Hepatic stellate cell (primary cell): Measurements from ENCODE around the gene RPS6KA2.
"Not testable (repeated sequence)": the region's sequence is repeated elsewhere in the genome, so short reads cannot be mapped to it uniquely, and the experiment has no call there.

Source experiments
- DNase-seq: peaks from one replicate; pipeline ENCODE4 v3.0.0; 2011; ENCODE audit warnings: low spot score

Gene RPS6KA2

DNA sequence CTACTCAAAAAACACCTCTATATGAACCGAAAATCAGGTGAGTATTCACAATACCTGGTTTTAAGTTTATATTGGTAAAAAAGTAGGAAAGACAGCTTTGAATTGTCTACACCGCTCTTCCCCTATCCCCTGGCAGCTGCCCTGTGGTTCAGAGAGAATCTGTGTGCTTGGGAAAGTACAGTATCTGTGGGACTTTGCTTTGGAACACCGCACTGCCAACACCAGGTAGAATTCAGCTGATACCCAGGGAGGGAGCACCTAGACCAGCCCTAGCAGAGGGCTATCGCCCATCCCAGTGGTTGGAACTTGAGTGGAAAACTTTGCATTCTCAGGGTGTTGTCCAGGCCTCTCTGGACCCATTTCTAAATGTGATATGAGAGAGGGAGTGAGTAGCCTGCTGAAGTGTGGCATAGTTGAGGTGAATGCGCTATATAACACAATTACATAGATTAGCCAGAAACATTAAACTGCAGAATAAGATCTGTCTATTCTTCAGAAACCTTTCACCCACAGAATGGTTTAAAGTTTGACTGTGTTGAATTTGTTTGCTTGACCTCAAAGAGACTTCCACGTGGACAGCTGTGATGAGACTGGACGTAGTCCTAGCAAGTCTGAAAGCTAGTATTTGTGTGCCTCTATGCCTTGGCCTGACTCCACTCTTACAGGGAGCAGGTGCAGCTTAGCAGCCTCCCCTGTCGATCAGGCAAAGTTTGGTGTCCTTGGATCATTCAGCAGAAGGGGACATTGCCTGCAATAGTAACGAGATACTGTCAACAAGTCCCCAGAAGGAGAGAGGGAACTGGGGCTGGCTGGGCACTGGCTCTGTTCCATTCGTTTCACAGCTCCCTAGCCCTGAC lies 232.8 kb downstream of the RPS6KA2 start:
- DNase-seq = no peak

DNA sequence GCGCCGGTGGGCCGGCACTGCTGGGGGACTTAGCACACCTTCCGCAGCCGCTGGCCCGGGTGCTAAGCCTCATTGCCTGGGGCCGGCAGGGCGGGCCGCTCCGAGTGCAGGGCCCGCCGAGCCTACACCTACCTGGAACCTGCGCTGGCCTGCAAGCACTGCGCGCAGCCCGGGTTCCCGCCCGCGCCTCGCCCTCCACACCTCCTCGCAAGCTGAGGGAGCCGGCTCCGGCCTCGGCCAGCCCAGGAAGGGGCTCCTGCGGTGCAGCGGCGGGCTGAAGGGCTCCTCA lies 233.6 kb downstream of the RPS6KA2 start:
- no peak for DNase-seq

DNA sequence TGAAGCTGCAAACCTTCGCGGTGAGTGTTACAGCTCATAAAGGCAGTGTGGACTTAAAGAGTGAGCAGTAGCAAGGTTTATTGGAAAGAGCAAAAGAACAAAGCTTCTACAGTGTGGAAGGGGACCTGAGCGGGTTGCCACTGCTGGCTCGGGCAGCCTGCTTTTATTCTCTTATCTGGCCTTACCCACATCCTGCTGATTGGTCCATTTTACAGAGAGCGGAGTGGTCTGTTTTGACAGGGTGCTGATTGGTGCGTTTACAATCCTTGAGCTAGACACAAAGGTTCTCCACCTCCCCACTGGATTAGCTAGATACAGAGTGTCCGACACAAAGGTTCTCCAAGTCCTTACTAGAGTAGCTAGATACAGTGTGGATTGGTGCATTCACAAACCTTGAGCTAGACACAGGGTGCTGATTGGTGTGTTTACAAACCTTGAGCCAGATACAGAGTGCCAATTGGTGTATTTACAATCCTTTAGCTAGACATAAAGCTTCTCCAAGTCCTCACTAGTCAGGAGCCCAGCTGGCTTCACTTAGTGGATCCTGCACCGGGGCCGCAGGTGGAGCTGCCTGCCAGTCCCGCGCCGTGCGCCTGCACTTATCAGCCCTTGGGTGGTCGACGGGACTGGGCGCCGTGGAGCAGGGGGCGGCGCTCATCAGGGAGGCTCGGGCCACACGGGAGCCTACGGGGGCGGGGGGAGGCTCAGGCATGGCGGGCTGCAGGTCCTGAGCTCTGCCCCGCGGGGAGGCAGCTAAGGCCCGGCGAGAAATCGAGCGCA lies 234.1 kb downstream of the RPS6KA2 start:
- not testable (repeated sequence) for DNase-seq

DNA sequence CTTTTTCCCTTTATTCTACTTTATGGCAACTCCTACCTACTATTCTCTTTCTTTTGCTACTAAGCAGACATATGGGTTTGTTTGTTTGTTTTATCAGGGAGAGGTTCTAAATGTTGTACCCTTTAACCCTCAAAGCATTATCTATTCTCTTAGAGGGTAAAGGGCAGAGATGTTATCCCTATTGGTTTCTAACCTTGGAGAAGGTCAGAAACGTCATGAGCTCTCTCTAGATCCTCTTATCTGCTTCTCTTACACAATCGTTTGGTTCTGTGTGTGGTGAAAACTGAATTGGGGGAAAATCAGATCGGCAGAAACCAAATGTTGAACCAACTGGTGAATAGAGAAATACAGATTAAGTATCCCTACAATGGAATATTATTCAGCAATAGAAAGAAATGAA lies 237.9 kb downstream of the RPS6KA2 start:
- no peak for DNase-seq

DNA sequence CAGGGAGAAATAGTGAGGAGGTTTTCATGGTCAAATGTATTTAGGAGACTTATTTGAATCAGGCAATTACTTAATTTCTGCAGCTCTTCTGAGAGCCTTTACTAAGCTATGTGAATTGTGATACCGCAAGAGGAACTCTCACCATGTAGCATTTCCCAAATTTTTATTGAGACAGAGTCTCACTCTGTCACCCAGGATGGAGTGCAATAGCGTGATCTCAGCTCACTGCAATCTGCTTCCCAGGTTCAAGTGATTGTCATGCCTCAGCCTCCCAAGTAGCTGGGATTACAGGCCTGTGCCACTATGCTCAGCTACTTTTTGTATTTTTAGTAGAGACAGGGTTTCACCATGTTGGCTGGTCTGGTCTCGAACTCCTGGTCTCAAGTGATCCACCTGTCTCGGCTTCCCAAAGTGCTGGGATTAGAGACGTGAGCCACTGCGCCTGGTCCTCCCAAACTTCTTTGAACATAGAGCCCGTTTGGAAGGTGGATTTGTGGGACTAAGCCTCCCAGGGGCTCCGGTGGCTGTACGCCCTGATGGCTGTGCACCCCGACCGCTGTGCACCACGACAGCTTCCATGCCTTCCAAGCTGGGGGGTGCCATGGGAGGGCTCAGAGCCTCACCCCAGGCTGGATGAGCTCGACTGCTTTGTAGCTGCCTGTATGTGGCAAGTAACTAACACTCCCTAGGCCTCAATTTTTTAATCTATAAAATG lies 238.6 kb downstream of the RPS6KA2 start:
- no peak for DNase-seq

DNA sequence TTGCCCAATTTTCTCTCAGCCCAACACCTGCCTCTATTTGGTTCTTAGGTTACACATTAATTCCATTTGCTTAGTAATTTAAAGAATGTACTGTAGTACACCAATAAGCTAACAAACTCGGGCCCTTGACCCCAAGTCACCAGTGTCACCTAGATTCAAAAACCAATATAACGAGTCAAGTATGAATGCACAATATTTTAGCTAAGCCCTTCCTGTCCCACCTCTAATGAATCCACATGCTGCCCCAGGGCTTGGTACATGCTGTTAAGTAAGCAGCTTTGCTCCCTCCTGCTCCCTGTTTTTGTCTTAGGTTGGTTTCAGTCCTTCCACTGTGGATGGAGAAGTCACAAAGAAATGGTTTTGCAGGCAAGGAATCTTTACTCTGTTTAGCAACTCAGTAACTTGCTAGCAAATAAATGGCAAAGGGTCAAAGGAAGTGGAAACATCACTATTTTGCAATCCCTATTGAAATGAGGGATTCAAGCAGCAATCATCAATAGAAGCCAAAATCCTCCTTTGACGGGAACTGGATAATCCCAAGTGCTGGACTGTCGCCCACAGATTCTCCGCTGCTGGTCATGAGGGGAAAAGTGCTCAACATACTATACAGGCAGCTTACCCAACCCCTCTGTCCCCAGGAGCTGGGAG lies 239.3 kb downstream of the RPS6KA2 start:
- no peak for DNase-seq

DNA sequence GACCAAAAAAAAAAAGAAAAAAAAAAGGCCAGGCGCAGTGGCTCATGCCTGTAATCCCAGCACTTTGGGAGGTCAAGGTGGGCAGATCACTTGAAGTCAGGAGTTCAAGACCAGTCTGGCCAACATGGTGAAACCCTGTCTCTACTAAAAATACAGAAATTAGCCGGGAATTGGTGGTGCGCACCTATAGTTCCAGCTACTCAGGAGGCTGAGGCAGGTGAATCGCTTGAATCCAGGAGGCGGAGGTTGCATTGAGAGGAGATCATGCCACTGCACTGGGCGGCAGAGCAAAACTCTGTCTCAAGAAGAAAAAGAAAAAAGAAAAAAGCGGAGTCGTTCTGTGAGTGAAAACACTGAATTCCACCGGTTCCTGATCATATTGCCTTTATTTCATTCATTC lies 240.0 kb downstream of the RPS6KA2 start:
- not testable (repeated sequence) for DNase-seq

DNA sequence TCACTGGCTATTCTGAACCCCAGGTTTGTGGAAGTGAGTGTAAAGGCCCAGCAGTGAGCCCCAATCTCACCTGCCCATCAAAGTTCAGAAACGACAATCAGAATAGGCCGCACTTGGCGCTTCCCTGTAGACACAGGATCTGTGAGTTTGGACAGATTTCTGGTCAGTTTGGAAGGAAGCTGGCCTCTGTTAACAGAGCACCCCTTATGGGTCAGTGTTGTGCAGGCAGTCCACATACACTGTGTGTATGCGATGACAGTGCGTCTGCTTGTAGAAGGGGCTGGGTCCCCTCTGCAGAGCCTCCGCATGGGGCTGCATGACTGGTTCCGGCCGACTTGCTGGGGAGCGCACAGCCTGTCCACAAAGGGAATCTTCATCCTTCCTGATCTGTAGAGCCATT lies 240.9 kb downstream of the RPS6KA2 start:
- no peak for DNase-seq

DNA sequence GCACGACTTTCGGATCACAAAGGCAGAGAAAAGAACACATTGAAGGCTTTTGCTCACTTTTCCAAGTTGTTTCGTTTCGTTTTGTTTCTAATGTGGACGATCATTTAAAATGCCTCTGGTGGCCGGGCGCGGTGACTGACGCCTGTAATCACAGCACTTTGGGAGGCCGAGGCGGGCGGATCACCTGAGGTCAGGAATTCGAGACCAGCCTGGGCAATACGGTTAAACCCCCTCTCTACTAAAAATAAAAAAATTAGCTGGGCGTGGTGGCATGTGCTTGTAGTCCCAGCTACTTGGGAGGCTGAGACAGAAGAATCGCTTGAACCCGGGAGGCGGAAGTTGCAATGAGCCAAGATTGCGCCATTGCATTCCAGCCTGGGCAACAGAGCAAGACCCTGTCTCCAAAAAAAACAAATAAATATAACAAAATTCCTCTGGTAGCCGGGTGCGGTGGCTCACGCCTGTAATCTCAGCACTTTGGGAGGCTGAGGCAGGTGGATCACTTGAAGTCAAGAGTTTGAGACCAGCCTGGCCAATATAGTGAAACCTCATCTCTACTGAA lies 243.2 kb downstream of the RPS6KA2 start:
- DNase-seq = not testable (repeated sequence)

DNA sequence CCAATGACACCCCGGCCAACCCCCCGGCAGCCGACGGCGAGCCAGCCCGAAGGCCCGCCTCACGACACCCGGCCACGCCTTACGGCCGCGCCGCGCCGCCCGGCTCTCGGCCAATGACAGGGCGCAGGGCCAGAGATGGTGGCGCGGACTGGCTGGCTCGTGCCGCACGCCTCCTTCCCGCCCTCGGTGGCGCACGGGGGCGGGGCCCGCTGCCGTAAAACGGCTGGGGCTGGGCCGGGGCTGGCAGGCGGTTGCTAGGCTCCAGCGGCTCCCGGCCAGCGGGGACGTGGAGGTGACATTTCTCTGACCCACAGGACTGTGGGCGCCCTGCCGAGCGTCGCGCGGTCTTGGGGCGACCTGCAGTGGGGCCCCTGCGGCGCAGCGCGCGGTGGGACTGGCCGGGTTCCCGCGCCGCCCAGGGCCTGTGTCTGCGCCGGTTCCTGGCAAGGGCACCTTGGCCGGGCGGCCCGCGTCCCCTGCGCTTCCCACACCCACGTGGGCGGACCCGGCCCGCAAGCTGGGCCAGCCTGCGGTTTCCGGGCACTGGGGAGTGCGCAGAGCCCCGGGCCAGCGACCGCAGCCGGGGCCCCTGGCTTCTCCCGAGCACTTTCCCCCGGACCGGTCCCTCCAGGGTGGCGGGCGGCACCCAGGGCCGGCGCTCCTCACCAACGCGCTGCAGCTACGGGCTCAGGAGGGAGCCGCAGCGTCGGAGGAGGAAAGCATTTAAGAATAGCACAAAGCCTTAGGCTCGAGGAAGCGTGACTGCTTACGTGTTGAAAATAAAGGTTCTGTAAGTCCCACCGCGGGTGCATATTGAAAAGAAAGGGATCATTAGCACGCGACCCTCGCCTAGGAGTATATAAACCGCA lies 243.9 kb downstream of the RPS6KA2 start, which contains the start of gene MPC1:
MPC1 (minus strand) TSS at position 8 of the 869 bp plus-strand sequence. CDS start 64 bp downstream, outside the sequence.
- DNase-seq = peak; percentile 97

DNA sequence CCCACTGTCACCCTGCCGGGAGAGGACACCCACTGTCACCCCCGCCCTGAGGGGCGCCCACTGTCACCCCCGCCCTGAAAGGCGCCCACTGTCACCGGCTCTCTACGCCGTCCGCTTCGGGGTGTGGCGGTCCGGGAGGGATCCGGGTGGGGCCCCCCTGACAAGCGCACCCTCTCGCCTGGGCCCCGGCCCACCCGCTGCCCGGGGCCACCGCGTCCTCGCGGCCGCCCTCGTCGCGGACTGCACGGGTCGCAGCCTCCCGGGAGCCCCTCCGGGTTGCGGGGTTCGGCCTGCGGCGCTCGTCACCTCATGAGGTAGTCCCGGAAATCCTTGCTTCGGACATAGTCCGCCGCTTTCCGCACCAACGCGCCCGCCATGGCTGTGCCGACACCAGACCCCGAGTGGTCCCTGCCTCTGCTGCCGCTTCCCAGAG lies 244.5 kb downstream of the RPS6KA2 start:
- no peak for DNase-seq

DNA sequence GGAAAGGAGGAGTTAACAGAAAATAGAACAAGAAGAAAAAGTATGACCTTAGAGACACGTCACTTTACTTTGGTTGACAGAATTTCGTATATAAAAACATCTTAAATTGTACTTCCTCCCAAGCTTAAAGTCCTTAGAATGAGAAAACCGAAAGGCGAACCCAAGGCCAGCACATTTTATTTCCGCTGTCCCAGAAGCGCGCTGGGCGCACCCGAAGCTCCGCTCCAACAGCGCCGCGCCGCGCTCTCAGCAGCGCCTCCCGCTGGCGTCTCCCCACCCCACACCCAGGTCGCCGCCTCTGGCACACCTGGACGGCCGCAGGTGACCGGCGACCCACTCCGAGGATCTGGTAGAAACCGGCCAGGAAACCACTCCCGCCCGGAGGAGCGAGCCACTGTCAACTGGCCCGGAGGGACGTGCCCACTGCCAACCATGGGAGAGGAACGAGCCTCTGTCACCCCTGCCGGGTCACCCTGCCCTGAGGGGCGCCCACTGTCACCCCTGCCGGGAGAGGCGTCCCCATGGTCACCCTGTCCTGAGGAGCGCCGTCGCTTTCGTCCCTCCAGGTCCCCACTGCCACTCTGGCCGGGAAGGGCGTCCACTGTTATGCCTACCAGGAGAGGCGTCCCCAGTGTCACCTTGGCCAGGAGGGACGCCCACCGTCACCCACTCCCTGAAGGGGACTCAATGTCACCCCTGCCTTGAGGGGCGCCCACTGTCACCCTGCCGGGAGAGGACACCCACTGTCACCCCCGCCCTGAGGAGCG lies 245.1 kb downstream of the RPS6KA2 start:
- DNase-seq = no peak

DNA sequence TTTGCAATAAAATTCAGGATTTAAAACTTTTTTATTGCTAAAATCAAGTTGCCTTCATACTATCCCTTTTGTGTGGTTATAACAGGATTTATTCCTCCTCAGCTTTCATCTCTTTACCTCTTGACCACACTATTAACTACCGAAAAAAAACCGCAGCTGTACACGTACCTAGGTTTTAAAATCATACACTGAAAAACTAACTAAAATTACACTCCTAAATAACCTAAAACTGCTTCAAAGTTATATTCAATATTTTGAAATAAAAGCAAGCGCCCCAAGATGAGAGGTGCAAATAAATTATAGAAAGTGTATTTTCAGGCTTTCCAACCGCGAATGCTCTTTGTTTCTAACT lies 245.7 kb downstream of the RPS6KA2 start:
- no peak for DNase-seq

DNA sequence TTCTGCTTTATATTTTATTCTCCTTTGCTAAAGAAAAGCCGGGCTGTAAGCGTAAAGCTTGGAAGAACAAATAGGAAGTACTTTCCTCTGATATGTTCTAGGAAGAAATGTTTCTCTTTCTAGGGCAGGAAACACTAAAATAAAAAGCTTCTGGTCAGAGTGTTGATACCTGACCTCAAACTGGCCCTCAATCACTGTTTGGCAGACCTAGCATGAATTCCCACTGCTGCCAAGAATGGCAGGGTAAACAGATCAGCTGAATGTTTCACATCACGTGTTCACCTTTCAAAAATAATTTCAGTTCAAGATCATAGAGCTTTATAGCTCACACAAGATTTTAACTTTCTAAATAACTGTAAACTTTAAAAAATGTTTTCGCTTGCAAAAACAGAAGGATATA lies 247.3 kb downstream of the RPS6KA2 start:
- DNase-seq = no peak

DNA sequence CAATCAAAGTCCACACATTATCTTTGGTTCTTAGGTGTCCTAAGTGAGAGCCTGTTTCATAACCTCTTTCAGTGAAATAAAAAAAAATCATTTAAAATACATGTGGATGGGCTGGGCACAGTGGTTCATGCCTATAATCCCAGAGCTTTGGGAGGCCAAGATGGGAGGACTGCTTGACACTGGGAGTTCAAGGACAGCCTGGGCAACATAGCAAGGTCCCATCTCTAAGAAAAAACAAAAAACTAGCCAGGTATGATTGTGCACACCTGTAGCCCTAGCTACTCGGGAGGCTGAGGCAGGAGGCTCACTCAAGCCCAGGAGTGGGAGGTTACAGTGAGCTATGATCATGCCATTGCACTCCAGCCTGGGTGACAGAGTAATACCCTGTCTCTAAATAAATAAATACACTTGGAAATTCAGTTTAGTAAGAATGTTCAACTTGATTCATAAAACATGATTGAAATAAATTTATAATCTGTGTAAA lies 247.9 kb downstream of the RPS6KA2 start:
- DNase-seq = no peak

DNA sequence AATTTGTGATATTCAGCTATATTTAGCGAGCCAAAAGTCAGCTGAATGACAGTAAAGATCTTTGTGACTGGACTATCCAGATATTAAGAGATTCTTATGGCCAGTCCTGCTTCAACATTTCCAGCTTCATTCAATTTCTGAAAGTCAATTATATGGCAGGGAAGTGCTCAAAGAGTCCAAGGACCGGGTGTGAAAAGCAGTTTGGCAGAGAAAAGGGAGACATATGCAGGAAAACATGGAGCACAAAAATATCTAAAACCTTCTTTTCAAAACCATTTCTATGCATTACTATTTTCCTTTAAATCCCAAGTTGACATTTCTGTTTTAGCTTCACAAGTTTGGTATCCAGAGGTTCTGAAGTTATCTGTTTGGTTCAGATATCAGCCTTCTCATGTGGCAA lies 249.3 kb downstream of the RPS6KA2 start:
- no peak for DNase-seq

DNA sequence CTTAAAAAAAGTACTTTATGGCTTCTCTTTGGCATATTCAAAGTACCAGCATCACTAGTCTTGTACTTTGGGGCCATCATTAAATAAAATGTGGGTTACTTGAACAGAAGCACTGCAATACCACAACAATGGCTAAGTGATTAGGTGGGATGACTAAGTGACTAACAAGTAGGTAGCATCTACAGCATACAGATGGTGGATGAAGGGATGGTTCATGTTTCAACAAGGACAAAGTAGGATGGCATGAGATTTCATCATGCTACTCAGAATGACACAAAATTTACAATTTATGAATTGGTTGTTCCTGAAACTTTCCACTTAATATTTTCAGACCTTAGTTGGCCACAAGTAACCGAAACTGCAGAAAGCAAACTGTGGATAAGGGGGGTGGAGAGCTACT lies 252.0 kb downstream of the RPS6KA2 start:
- no peak for DNase-seq

DNA sequence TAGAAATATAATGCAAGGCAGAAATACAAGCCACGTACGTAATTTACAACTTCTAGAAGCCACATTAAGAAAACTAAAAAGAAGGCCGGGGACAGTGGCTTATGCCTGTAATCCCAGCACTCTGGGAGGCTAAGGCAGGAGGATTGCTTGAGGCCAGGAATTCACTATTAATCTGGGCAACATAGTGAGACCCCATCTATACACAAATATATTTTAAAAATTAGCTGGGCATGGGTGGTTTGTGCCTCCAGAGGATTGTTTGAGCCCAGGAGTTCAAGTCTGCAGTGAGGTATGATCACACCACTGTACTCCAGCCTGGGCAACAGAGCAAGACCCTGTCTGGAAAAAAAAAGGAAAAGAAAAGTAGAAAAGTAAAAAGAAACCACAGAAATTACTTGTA lies 256.6 kb downstream of the RPS6KA2 start:
- no peak for DNase-seq

DNA sequence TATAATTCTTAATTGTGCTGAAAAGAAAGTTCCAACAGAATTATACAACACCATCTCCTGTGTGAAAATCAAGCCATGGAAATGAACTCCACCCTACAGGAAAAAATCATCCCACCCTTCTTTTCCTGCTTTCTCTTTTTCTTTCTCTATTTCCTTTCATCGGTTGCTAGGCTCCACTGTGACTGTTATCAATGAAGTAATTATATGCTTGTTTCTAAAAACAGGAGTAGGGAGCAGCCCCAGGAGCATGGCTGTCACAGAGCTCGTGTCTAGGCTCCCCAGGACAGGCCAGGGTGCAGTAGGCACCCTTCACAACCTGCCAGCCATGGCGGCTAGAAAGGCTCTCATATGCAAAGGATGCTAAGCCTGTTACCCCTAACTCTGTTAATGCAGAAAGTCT lies 257.3 kb downstream of the RPS6KA2 start:
- DNase-seq = no peak

DNA sequence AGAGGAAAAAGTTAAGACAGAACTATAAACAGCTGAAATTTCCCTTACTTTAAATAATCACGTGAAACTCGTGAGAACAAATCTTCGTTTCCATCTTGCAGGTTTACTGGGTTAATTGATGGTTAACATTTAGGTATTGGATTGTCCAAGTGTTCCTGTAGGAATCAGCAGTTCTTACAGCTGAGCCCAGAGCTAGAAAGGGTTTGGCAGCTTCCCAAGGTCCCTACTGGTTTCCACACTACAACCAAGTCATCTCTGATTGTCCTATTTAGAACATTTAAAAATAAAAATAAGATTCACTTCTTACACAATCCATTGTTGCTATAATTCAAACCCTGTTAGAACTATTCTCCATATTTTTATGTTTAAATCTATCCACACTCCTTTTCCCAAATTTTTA lies 260.1 kb downstream of the RPS6KA2 start:
- no peak for DNase-seq
